Neural progenitor cell (in vitro differentiated cells): ENCODE data around the gene SHROOM1. TPM values are rescaled to one million over a fixed set of nuclear protein-coding genes. Genes with fewer than 3 reads are reported as not detected.
A peak's percentile ranks its signal among the peaks of the same experiment; 100 is the strongest.

Source experiments
- DNase-seq: peaks from one replicate; pipeline ENCODE4 v3.0.0-alpha.2; 2016; ENCODE audit warnings: low spot score
- H2AFZ ChIP-seq: fragments of 200-600 bp; sonication (generic); replicated peaks from 2 replicates; pipeline ENCODE4 v1.6.1; 2016; ENCODE audit warnings: antibody characterized with exemption
- H3F3A ChIP-seq: fragments of 200-600 bp; sonication (generic); 2 replicates; pipeline ENCODE4 v1.6.1; 2016; ENCODE audit warnings: antibody characterized with exemption, low read depth
- H3K27ac ChIP-seq: fragments of 200-600 bp; sonication (generic); 2 replicates; pipeline ENCODE4 v1.5.1; 2016; ENCODE audit warnings: mild to moderate bottlenecking
- H3K27me3 ChIP-seq: fragments of 200-600 bp; sonication (generic); 2 replicates; pipeline ENCODE4 v1.6.1; 2016; ENCODE audit warnings: mild to moderate bottlenecking, moderate library complexity
- H3K36me3 ChIP-seq: fragments of 200-600 bp; sonication (generic); 2 replicates; pipeline ENCODE4 v1.5.1; 2016
- H3K4me1 ChIP-seq: fragments of 200-600 bp; sonication (generic); 2 replicates; pipeline ENCODE4 v1.6.1; 2016; ENCODE audit warnings: mixed run types
- H3K4me2 ChIP-seq: fragments of 200-600 bp; sonication (generic); 2 replicates; pipeline ENCODE4 v1.6.1; 2016
- H3K4me3 ChIP-seq: fragments of 200-600 bp; sonication (generic); 2 replicates; pipeline ENCODE4 v1.5.1; 2016
- H3K79me2 ChIP-seq: fragments of 200-600 bp; sonication (generic); 2 replicates; pipeline ENCODE4 v1.6.1; 2016; ENCODE audit warnings: low read depth
- H3K9ac ChIP-seq: fragments of 200-600 bp; sonication (generic); 2 replicates; pipeline ENCODE4 v1.6.1; 2016
- H3K9me3 ChIP-seq: fragments of 200-600 bp; sonication (generic); 2 replicates; pipeline ENCODE4 v1.5.1; 2016; ENCODE audit warnings: low read depth
- H4K20me1 ChIP-seq: fragments of 200-600 bp; sonication (generic); 2 replicates; pipeline ENCODE4 v1.6.1; 2016; ENCODE audit warnings: low read depth
- H3K27ac Mint-ChIP-seq: 3 replicates; pipeline ENCODE4 v1.8.0; 2021; ENCODE audit warnings: mixed read lengths
- H3K27me3 Mint-ChIP-seq: 2 replicates; pipeline ENCODE4 v1.8.0; 2022; ENCODE audit warnings: low read depth, mild to moderate bottlenecking, inconsistent platforms, moderate library complexity, mixed read lengths; ENCODE audit not compliant: insufficient read depth
- H3K36me3 Mint-ChIP-seq: 3 replicates; pipeline ENCODE4 v1.8.0; 2021; ENCODE audit warnings: mixed read lengths
- H3K4me1 Mint-ChIP-seq: 3 replicates; pipeline ENCODE4 v1.8.0; 2021; ENCODE audit warnings: mixed read lengths
- H3K4me3 Mint-ChIP-seq: 3 replicates; pipeline ENCODE4 v1.8.0; 2021; ENCODE audit warnings: mild to moderate bottlenecking, moderate library complexity, mixed read lengths
- H3K9me3 Mint-ChIP-seq: 3 replicates; pipeline ENCODE4 v1.8.0; 2020; ENCODE audit warnings: mixed read lengths
- EZH2 ChIP-seq: fragments of 200-600 bp; sonication (generic); IDR thresholded peaks from 2 replicates; pipeline ENCODE4 v1.6.1; 2017; ENCODE audit warnings: antibody characterized with exemption, mild to moderate bottlenecking, moderate library complexity
- EZH2phosphoT487 ChIP-seq: fragments of 200-600 bp; sonication (generic); IDR thresholded peaks from 2 replicates; pipeline ENCODE4 v1.6.1; 2017; ENCODE audit warnings: antibody characterized with exemption
- small RNA-seq: library from RNA; depleted of rRNA; stranded (forward); fragments of <200 nt; gene quantifications from one replicate; pipeline ENCODE3, GENCODE V24; 2015
- total RNA-seq: library from RNA; depleted of rRNA; stranded (reverse); fragments of >200 nt; gene quantifications from 2 replicates; pipeline ENCODE4 v1.2.3, GENCODE V29; 2015; ENCODE audit warnings: low replicate concordance
- TF ChIP-seq, protein P1 (sequence below): fragments of 200-600 bp; sonication (generic); IDR thresholded peaks from 2 replicates; pipeline ENCODE4 v1.5.1; 2017; ENCODE audit warnings: antibody characterized with exemption, mild to moderate bottlenecking

The SHROOM1 gene
- total RNA-seq, 1 donor from 2014 or later = 0.36 TPM

DNA sequence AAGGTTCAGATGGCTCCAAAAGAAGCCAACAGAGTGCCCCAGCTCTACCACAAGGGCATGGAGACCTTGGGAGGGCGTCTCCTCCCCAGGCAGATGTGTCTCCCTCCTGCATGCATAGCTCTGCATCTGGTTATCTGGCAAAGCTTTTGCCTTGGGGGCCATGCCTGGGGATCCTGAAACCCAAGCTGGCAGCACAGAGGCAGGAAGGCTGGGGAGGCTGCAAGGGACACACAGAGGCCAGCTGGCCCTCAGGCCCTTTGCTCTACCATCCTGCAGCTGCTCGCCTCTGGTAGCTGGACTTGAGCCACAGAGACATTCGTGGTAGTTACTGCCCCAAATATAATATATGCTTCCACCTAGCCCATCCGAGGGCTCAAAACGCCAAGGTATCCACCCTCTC is 57.3 kb downstream of the SHROOM1 start:
- H3K9ac ChIP-seq = no peak overlapping the region

GRCh38 chr5:132772291-132773070 is 58.0 kb downstream of the SHROOM1 start:
- Histone ChIP-seq H3K9ac (no peak overlapping the region), H3K4me1 (peaks cover 30% of the 10 kb centered on the region), H4K20me1 (peaks cover 20% of the 10 kb centered on the region), H2AFZ (no peak overlapping the region), H3K27me3 (peaks cover 23% of the 10 kb centered on the region), H3K4me2 (no peak overlapping the region), H3F3A (peaks cover 27% of the 10 kb centered on the region), H3K36me3 (no peaks in the 10 kb centered on the region), H3K9me3 (no peaks in the 10 kb centered on the region), H3K4me3 (no peak overlapping the region), H3K27ac (no peak overlapping the region), H3K79me2 (peaks cover 6% of the 10 kb centered on the region)
- no peak for TF ChIP-seq EZH2phosphoT487
- no peak for TF ChIP-seq EZH2
- TF ChIP-seq, protein P1, sequence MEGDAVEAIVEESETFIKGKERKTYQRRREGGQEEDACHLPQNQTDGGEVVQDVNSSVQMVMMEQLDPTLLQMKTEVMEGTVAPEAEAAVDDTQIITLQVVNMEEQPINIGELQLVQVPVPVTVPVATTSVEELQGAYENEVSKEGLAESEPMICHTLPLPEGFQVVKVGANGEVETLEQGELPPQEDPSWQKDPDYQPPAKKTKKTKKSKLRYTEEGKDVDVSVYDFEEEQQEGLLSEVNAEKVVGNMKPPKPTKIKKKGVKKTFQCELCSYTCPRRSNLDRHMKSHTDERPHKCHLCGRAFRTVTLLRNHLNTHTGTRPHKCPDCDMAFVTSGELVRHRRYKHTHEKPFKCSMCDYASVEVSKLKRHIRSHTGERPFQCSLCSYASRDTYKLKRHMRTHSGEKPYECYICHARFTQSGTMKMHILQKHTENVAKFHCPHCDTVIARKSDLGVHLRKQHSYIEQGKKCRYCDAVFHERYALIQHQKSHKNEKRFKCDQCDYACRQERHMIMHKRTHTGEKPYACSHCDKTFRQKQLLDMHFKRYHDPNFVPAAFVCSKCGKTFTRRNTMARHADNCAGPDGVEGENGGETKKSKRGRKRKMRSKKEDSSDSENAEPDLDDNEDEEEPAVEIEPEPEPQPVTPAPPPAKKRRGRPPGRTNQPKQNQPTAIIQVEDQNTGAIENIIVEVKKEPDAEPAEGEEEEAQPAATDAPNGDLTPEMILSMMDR = no peak
- no peak overlapping the region for H3K4me3 Mint-ChIP-seq
- peaks cover 50% of the 10 kb centered on the region for H3K4me1 Mint-ChIP-seq
- no peak overlapping the region for H3K27ac Mint-ChIP-seq
- DNase-seq = no peak
- peaks cover 4% of the 10 kb centered on the region for H3K27me3 Mint-ChIP-seq
- no peaks in the 10 kb centered on the region for H3K9me3 Mint-ChIP-seq
- H3K36me3 Mint-ChIP-seq = peaks cover 2% of the 10 kb centered on the region

More for the DNA sequence above, 57.3 kb downstream of the SHROOM1 start:
- H3F3A ChIP-seq = peaks cover 33% of the 10 kb centered on the region
- no peak overlapping the region for H3K4me3 Mint-ChIP-seq
- peaks cover 30% of the 10 kb centered on the region for H3K4me1 ChIP-seq
- no peak overlapping the region for H3K4me2 ChIP-seq
- H3K27ac Mint-ChIP-seq = peak overlapping the region; percentile 84
- H3K4me1 Mint-ChIP-seq = peaks cover 51% of the 10 kb centered on the region
- TF ChIP-seq EZH2 = no peak
- TF ChIP-seq, protein P1 = no peak
- H3K27me3 Mint-ChIP-seq = peaks cover 4% of the 10 kb centered on the region
- DNase-seq = no peak
- H3K79me2 ChIP-seq = peaks cover 6% of the 10 kb centered on the region
- peaks cover 20% of the 10 kb centered on the region for H4K20me1 ChIP-seq
- no peak overlapping the region for H3K4me3 ChIP-seq
- no peaks in the 10 kb centered on the region for H3K9me3 Mint-ChIP-seq
- no peaks in the 10 kb centered on the region for H3K36me3 ChIP-seq
- H3K27ac ChIP-seq = no peak overlapping the region
- H3K27me3 ChIP-seq = peaks cover 29% of the 10 kb centered on the region
- peaks cover 2% of the 10 kb centered on the region for H3K36me3 Mint-ChIP-seq
- no peaks in the 10 kb centered on the region for H3K9me3 ChIP-seq
- no peak overlapping the region for H2AFZ ChIP-seq

Small RNA genes within 50 kb of the gene (small RNA-seq; reads per million reads assigned to genes)
- not detected for gene RNA5SP192

Other genes starting within 250 kb of the SHROOM1 start
- not detected in 2 replicates for gene IL13, start 172.5 kb downstream of the SHROOM1 start, total RNA-seq
- not detected in 2 replicates for gene IL4, start 156.7 kb downstream of the SHROOM1 start, total RNA-seq
- gene KIF3A, start 93.1 kb downstream of the SHROOM1 start, total RNA-seq = 13.9 and 27.6 TPM in 2 replicates
- 0.22 TPM in 1 of 2 replicates, not detected in the other for gene CCNI2, start 83.2 kb downstream of the SHROOM1 start, total RNA-seq
- gene SEPTIN8, start 53.4 kb downstream of the SHROOM1 start, total RNA-seq = 39.9 and 50.1 TPM in 2 replicates
- gene SOWAHA, start 17.3 kb downstream of the SHROOM1 start, total RNA-seq = 0.03 TPM in 1 of 2 replicates, not detected in the other
- 0.46 and 0.82 TPM in 2 replicates for gene GDF9, start 35.8 kb upstream of the SHROOM1 start, total RNA-seq
- gene UQCRQ, start 36.0 kb upstream of the SHROOM1 start, total RNA-seq = 45.0 and 63.1 TPM in 2 replicates
- 3.5 and 3.6 TPM in 2 replicates for gene LEAP2, start 43.0 kb upstream of the SHROOM1 start, total RNA-seq
- 48.7 and 63.6 TPM in 2 replicates for gene AFF4, start 133.0 kb upstream of the SHROOM1 start, total RNA-seq
- 31.8 and 37.0 TPM in 2 replicates for gene ZCCHC10, start 195.9 kb upstream of the SHROOM1 start, total RNA-seq
- gene HSPA4, start 221.4 kb upstream of the SHROOM1 start, total RNA-seq = 144 and 232 TPM in 2 replicates